Neural progenitor cell (in vitro differentiated cells): Measurements from ENCODE around the gene CSAD. TPM values are rescaled to one million over a fixed set of nuclear protein-coding genes. Genes with fewer than 3 reads are reported as not detected.
A peak's percentile ranks its signal among the peaks of the same experiment; 100 is the strongest.

ENCODE experiments used
- DNase-seq: peaks from one replicate; pipeline ENCODE4 v3.0.0-alpha.2; 2016; ENCODE audit warnings: low spot score
- H2AFZ ChIP-seq: fragments of 200-600 bp; sonication (generic); replicated peaks from 2 replicates; pipeline ENCODE4 v1.6.1; 2016; ENCODE audit warnings: antibody characterized with exemption
- H3F3A ChIP-seq: fragments of 200-600 bp; sonication (generic); 2 replicates; pipeline ENCODE4 v1.6.1; 2016; ENCODE audit warnings: antibody characterized with exemption, low read depth
- H3K27ac ChIP-seq: fragments of 200-600 bp; sonication (generic); 2 replicates; pipeline ENCODE4 v1.5.1; 2016; ENCODE audit warnings: mild to moderate bottlenecking
- H3K27me3 ChIP-seq: fragments of 200-600 bp; sonication (generic); 2 replicates; pipeline ENCODE4 v1.6.1; 2016; ENCODE audit warnings: mild to moderate bottlenecking, moderate library complexity
- H3K36me3 ChIP-seq: fragments of 200-600 bp; sonication (generic); 2 replicates; pipeline ENCODE4 v1.5.1; 2016
- H3K4me1 ChIP-seq: fragments of 200-600 bp; sonication (generic); 2 replicates; pipeline ENCODE4 v1.6.1; 2016; ENCODE audit warnings: mixed run types
- H3K4me2 ChIP-seq: fragments of 200-600 bp; sonication (generic); 2 replicates; pipeline ENCODE4 v1.6.1; 2016
- H3K4me3 ChIP-seq: fragments of 200-600 bp; sonication (generic); 2 replicates; pipeline ENCODE4 v1.5.1; 2016
- H3K79me2 ChIP-seq: fragments of 200-600 bp; sonication (generic); 2 replicates; pipeline ENCODE4 v1.6.1; 2016; ENCODE audit warnings: low read depth
- H3K9ac ChIP-seq: fragments of 200-600 bp; sonication (generic); 2 replicates; pipeline ENCODE4 v1.6.1; 2016
- H3K9me3 ChIP-seq: fragments of 200-600 bp; sonication (generic); 2 replicates; pipeline ENCODE4 v1.5.1; 2016; ENCODE audit warnings: low read depth
- H4K20me1 ChIP-seq: fragments of 200-600 bp; sonication (generic); 2 replicates; pipeline ENCODE4 v1.6.1; 2016; ENCODE audit warnings: low read depth
- H3K27ac Mint-ChIP-seq: 3 replicates; pipeline ENCODE4 v1.8.0; 2021; ENCODE audit warnings: mixed read lengths
- H3K27me3 Mint-ChIP-seq: 2 replicates; pipeline ENCODE4 v1.8.0; 2022; ENCODE audit warnings: low read depth, mild to moderate bottlenecking, inconsistent platforms, moderate library complexity, mixed read lengths; ENCODE audit not compliant: insufficient read depth
- H3K36me3 Mint-ChIP-seq: 3 replicates; pipeline ENCODE4 v1.8.0; 2021; ENCODE audit warnings: mixed read lengths
- H3K4me1 Mint-ChIP-seq: 3 replicates; pipeline ENCODE4 v1.8.0; 2021; ENCODE audit warnings: mixed read lengths
- H3K4me3 Mint-ChIP-seq: 3 replicates; pipeline ENCODE4 v1.8.0; 2021; ENCODE audit warnings: mild to moderate bottlenecking, moderate library complexity, mixed read lengths
- H3K9me3 Mint-ChIP-seq: 3 replicates; pipeline ENCODE4 v1.8.0; 2020; ENCODE audit warnings: mixed read lengths
- CTCF ChIP-seq: fragments of 200-600 bp; sonication (generic); IDR thresholded peaks from 2 replicates; pipeline ENCODE4 v1.5.1; 2017; ENCODE audit warnings: antibody characterized with exemption, mild to moderate bottlenecking
- EZH2 ChIP-seq: fragments of 200-600 bp; sonication (generic); IDR thresholded peaks from 2 replicates; pipeline ENCODE4 v1.6.1; 2017; ENCODE audit warnings: antibody characterized with exemption, mild to moderate bottlenecking, moderate library complexity
- EZH2phosphoT487 ChIP-seq: fragments of 200-600 bp; sonication (generic); IDR thresholded peaks from 2 replicates; pipeline ENCODE4 v1.6.1; 2017; ENCODE audit warnings: antibody characterized with exemption
- total RNA-seq: library from RNA; depleted of rRNA; stranded (reverse); fragments of >200 nt; gene quantifications from 2 replicates; pipeline ENCODE4 v1.2.3, GENCODE V29; 2015; ENCODE audit warnings: low replicate concordance

Gene CSAD
- total RNA-seq, 1 donor from 2014 or later, result 26.9 TPM

DNA sequence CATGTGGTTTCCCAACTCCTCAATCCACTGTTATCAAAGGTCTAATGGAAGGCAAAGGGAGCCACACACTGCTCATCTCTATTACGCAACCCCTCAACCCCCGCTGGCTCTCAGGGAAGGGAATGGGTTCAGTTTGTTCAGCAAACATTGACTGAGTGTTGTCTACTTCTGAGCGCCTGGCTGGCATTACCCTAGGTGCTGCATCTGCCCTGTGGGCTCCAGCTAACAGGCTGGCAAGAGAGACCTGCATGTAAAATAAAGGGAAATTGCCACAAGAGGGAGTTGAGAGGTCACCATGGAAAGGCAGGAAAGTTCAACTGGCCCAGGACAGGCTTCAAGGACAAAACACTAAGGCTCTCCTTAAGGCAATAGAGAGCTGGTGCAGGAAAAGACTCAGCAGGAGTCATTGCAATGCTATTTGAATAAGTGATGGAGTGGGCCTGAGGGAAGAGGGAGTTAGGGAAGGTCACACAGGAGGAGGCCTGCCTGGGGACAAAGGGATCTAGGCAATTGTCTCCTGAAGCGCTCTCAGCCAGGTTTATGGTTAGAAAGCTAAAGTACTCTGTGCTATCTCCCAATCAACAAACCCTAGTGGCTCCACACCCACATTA is 5.7 kb downstream of the CSAD start:
- peaks cover 4% of the 10 kb centered on the region for H3K36me3 Mint-ChIP-seq
- no peaks in the 10 kb centered on the region for H3K36me3 ChIP-seq
- H4K20me1 ChIP-seq, result peaks cover 9% of the 10 kb centered on the region
- no peak overlapping the region for H3K4me2 ChIP-seq
- DNase-seq, result peak; percentile 59
- H3K4me1 ChIP-seq, result peaks cover 21% of the 10 kb centered on the region
- H3K79me2 ChIP-seq, result peaks cover 6% of the 10 kb centered on the region
- H3K27ac ChIP-seq, result no peak overlapping the region
- H3K27ac Mint-ChIP-seq, result peak overlapping the region; percentile 40
- peaks cover 26% of the 10 kb centered on the region for H3K4me1 Mint-ChIP-seq
- H3K9me3 Mint-ChIP-seq, result no peaks in the 10 kb centered on the region
- H3K9me3 ChIP-seq, result no peaks in the 10 kb centered on the region
- H3K9ac ChIP-seq, result no peak overlapping the region
- H3K27me3 ChIP-seq, result peaks cover 57% of the 10 kb centered on the region
- no peak overlapping the region for H3K4me3 ChIP-seq
- peaks cover 6% of the 10 kb centered on the region for H3K27me3 Mint-ChIP-seq
- TF ChIP-seq CTCF (peak; percentile 52), EZH2 (no peak)
- H3F3A ChIP-seq, result peaks cover 31% of the 10 kb centered on the region
- H2AFZ ChIP-seq, result no peak overlapping the region
- no peak overlapping the region for H3K4me3 Mint-ChIP-seq

- Histone ChIP-seq H3K27me3 (peaks cover 53% of the 10 kb centered on the region), H4K20me1 (peaks cover 9% of the 10 kb centered on the region), H3K27ac (no peak overlapping the region), H3K4me2 (no peak overlapping the region), H3K36me3 (no peaks in the 10 kb centered on the region), H2AFZ (no peak overlapping the region), H3F3A (peaks cover 18% of the 10 kb centered on the region), H3K9ac (no peak overlapping the region), H3K9me3 (no peaks in the 10 kb centered on the region), H3K79me2 (no peaks in the 10 kb centered on the region), H3K4me1 (peaks cover 12% of the 10 kb centered on the region), H3K4me3 (no peak overlapping the region)
- H3K4me1 Mint-ChIP-seq, result peaks cover 16% of the 10 kb centered on the region
- H3K27ac Mint-ChIP-seq, result no peak overlapping the region
- H3K4me3 Mint-ChIP-seq, result no peak overlapping the region
- no peaks in the 10 kb centered on the region for H3K9me3 Mint-ChIP-seq
- peaks cover 6% of the 10 kb centered on the region for H3K27me3 Mint-ChIP-seq
- DNase-seq, result no peak
- H3K36me3 Mint-ChIP-seq, result peaks cover 4% of the 10 kb centered on the region
- no peak for TF ChIP-seq EZH2
- no peak for TF ChIP-seq EZH2phosphoT487
- no peak for TF ChIP-seq CTCF
These were observed 7.5 kb downstream of the CSAD start for GRCh38 chr12:53173085-53173715.

DNA sequence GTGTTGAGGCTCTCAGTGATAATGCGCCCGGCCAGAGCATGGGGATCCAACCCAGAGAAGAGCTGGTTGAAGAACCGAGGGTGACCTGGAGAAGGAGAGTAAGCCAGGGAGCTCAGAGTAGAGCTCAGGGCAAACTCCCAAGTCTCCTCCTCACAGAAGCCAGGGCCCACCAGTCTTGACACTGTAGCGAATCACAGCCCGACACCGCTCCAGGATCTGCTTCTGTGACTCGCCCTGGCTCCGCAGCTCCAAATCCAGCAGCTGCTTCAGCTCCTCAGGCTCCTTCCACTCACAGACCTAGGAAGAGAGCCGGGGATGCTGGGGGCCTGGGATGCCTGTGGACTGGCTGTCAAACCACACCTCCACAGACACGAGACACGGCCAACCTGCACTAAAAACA is 8.4 kb downstream of the CSAD start:
- Histone ChIP-seq H3K9me3 (no peaks in the 10 kb centered on the region), H3K36me3 (no peaks in the 10 kb centered on the region), H3K4me3 (no peak overlapping the region), H3K9ac (no peak overlapping the region), H2AFZ (no peak overlapping the region), H3K79me2 (no peaks in the 10 kb centered on the region), H3F3A (peaks cover 18% of the 10 kb centered on the region), H3K27ac (no peak overlapping the region), H3K4me1 (peaks cover 12% of the 10 kb centered on the region), H3K27me3 (peaks cover 46% of the 10 kb centered on the region), H3K4me2 (no peak overlapping the region), H4K20me1 (peaks cover 9% of the 10 kb centered on the region)
- Mint-ChIP-seq H3K36me3 (peaks cover 4% of the 10 kb centered on the region), H3K27ac (no peak overlapping the region), H3K9me3 (no peaks in the 10 kb centered on the region), H3K4me1 (peaks cover 15% of the 10 kb centered on the region), H3K27me3 (peaks cover 6% of the 10 kb centered on the region), H3K4me3 (no peak overlapping the region)
- TF ChIP-seq CTCF (no peak), EZH2phosphoT487 (no peak), EZH2 (no peak)
- DNase-seq, result no peak
